ENCODE data around the gene CXorf58. TPM values are rescaled to one million over a fixed set of nuclear protein-coding genes. Genes with fewer than 3 reads are reported as not detected.

CXorf58 gene
- total and polyA plus RNA-seq, 4 donors: 0.12 to 0.15 (median 0.15) TPM; not detected in 1

- Histone ChIP-seq H3K9ac (ENCODE audit: insufficient read depth in 1 of 2, low read length in 2 of 2) (peak overlapping the region in 1 of 2 donors; percentile 69), H3K27ac (ENCODE audit: low read depth in 1 of 2, low read length in 1 of 2) (peak overlapping the region; percentile 74 to 83), H3K4me1 (ENCODE audit: control insufficient read depth in 5 of 5, insufficient read depth in 5 of 5, low read length in 5 of 5) (peaks cover 0 to 15% (median 6%) of the 10 kb centered on the region in 5 donors), H3K9me3 (ENCODE audit: control insufficient read depth in 4 of 4, insufficient read depth in 3 of 4, low read length in 3 of 4) (no peaks in the 10 kb centered on the region), H3K36me3 (ENCODE audit: control insufficient read depth in 4 of 4, insufficient read depth in 4 of 4, low read length in 4 of 4) (no peaks in the 10 kb centered on the region), H3K27me3 (ENCODE audit: control insufficient read depth in 3 of 3, insufficient read depth in 3 of 3, low read length in 2 of 3) (peaks cover 0 to 20% (median 9%) of the 10 kb centered on the region in 3 donors), H3K4me3 (no peak overlapping the region)
- TF ChIP-seq CTCF (IDR thresholded peaks at IDR 0.05; ENCODE audit: control extremely low read depth, extremely low read depth): peak; percentile 54
- 35 to 49% methylated on average over 1 of the region's 1 CpG for WGBS, 2 donors
- ATAC-seq (ENCODE audit: insufficient read depth, low FRiP score) (peak; percentile 68), DNase-seq (peak; percentile 69 to 90 (median 87))
Measured at GRCh38 chrX:23901805-23902204, 6.0 kb upstream of the CXorf58 start.

- peak overlapping the region in 1 of 2 donors; percentile 69 for H3K9ac ChIP-seq (ENCODE audit: insufficient read depth in 1 of 2, low read length in 2 of 2)
- H3K27ac ChIP-seq (ENCODE audit: low read depth in 1 of 2, low read length in 1 of 2): peak overlapping the region; percentile 74 to 83
- 0 to 3% methylated on average over 2 of the region's 2 CpGs for WGBS, 2 donors
- no peak overlapping the region for H3K4me3 ChIP-seq
- peaks cover 0 to 15% (median 6%) of the 10 kb centered on the region in 5 donors for H3K4me1 ChIP-seq (ENCODE audit: control insufficient read depth in 5 of 5, insufficient read depth in 5 of 5, low read length in 5 of 5)
- peaks cover 0 to 20% (median 9%) of the 10 kb centered on the region in 3 donors for H3K27me3 ChIP-seq (ENCODE audit: control insufficient read depth in 3 of 3, insufficient read depth in 3 of 3, low read length in 2 of 3)
- H3K36me3 ChIP-seq (ENCODE audit: control insufficient read depth in 4 of 4, insufficient read depth in 4 of 4, low read length in 4 of 4): no peaks in the 10 kb centered on the region
- DNase-seq (peak; percentile 20 to 89 (median 86)), ATAC-seq (ENCODE audit: insufficient read depth, low FRiP score) (peak; percentile 61)
- no peaks in the 10 kb centered on the region for H3K9me3 ChIP-seq (ENCODE audit: control insufficient read depth in 4 of 4, insufficient read depth in 3 of 4, low read length in 3 of 4)
- peak; percentile 41 for TF ChIP-seq CTCF (IDR thresholded peaks at IDR 0.05; ENCODE audit: control extremely low read depth, extremely low read depth)
Measured at GRCh38 chrX:23902419-23902818, 5.4 kb upstream of the CXorf58 start.

- no peak overlapping the region for H3K9ac ChIP-seq (ENCODE audit: insufficient read depth in 1 of 2, low read length in 2 of 2)
- H3K36me3 ChIP-seq (ENCODE audit: control insufficient read depth in 4 of 4, insufficient read depth in 4 of 4, low read length in 4 of 4): no peaks in the 10 kb centered on the region
- TF ChIP-seq CTCF (IDR thresholded peaks at IDR 0.05; ENCODE audit: control extremely low read depth, extremely low read depth): no peak
- WGBS, 2 donors: 51 to 65% methylated on average over 2 of the region's 2 CpGs
- DNase-seq (no peak), ATAC-seq (ENCODE audit: insufficient read depth, low FRiP score) (no peak)
- peaks cover 0 to 15% (median 6%) of the 10 kb centered on the region in 5 donors for H3K4me1 ChIP-seq (ENCODE audit: control insufficient read depth in 5 of 5, insufficient read depth in 5 of 5, low read length in 5 of 5)
- H3K4me3 ChIP-seq: no peak overlapping the region
- H3K27ac ChIP-seq (ENCODE audit: low read depth in 1 of 2, low read length in 1 of 2): no peak overlapping the region
- peaks cover 0 to 16% (median 12%) of the 10 kb centered on the region in 3 donors for H3K27me3 ChIP-seq (ENCODE audit: control insufficient read depth in 3 of 3, insufficient read depth in 3 of 3, low read length in 2 of 3)
- no peaks in the 10 kb centered on the region for H3K9me3 ChIP-seq (ENCODE audit: control insufficient read depth in 4 of 4, insufficient read depth in 3 of 4, low read length in 3 of 4)
Measured at GRCh38 chrX:23904096-23904495, 3.7 kb upstream of the CXorf58 start.

DNA sequence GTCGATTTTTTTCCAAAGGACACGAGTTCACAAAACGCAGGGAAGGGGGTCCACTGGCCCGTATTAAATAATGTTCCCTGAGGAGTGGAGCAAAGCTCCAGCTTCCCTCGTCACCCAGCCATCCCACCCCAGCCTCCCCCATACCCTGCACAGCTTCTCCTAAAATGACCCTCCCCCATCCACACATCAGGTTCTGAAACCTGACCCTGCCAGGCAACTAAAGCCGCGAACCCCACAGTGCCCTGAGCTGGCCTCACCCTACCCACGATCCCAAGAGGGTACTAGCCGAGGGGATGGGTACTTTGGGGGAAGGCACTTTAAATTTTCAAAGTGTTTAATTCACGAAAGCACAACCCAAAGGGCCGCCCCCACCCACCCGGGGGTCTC is 702 bp upstream of the CXorf58 start:
- TF ChIP-seq CTCF (IDR thresholded peaks at IDR 0.05; ENCODE audit: control extremely low read depth, extremely low read depth): no peak
- peaks cover 0 to 11% (median 10%) of the 10 kb centered on the region in 3 donors for H3K27me3 ChIP-seq (ENCODE audit: control insufficient read depth in 3 of 3, insufficient read depth in 3 of 3, low read length in 2 of 3)
- 4 to 34% methylated on average over 9 to 12 of the region's 12 CpGs for WGBS, 2 donors
- DNase-seq (peak in 1 of 3 donors; percentile 21), ATAC-seq (ENCODE audit: insufficient read depth, low FRiP score) (no peak)
- H3K36me3 ChIP-seq (ENCODE audit: control insufficient read depth in 4 of 4, insufficient read depth in 4 of 4, low read length in 4 of 4): no peaks in the 10 kb centered on the region
- peak overlapping the region; percentile 51 to 56 for H3K9ac ChIP-seq (ENCODE audit: insufficient read depth in 1 of 2, low read length in 2 of 2)
- no peaks in the 10 kb centered on the region for H3K9me3 ChIP-seq (ENCODE audit: control insufficient read depth in 4 of 4, insufficient read depth in 3 of 4, low read length in 3 of 4)
- peak overlapping the region; percentile 91 for H3K27ac ChIP-seq (ENCODE audit: low read depth in 1 of 2, low read length in 1 of 2)
- peaks cover 0 to 2% (median 2%) of the 10 kb centered on the region in 5 donors for H3K4me1 ChIP-seq (ENCODE audit: control insufficient read depth in 5 of 5, insufficient read depth in 5 of 5, low read length in 5 of 5)
- peak overlapping the region; percentile 52 for H3K4me3 ChIP-seq

Measured in lung (tissue), 12 donors.